Esophagus muscularis mucosa (tissue), 4 donors: ENCODE data around the gene CD2AP. TPM values are rescaled to one million over a fixed set of nuclear protein-coding genes. Genes with fewer than 3 reads are reported as not detected.
"Not testable (repeated sequence)": the region's sequence is repeated elsewhere in the genome, so short reads cannot be mapped to it uniquely, and the experiment has no call there.

Experiments
- DNase-seq: peaks from one replicate; pipeline ENCODE4 v3.0.0-alpha.2; 2017; ENCODE audit errors: extremely low spot score
- H3K27ac ChIP-seq, 4 donors: fragments of 200-600 bp; sonication (generic); replicated peaks in 1 of 4; 1 replicate in 3 of 4; 2 replicates in 1 of 4; pipeline ENCODE4 v1.5.1; 2016 to 2019; ENCODE audit warnings: mild to moderate bottlenecking in 1 of 4
- H3K27me3 ChIP-seq, 4 donors: fragments of 200-600 bp; sonication (generic); one replicate each; pipeline versions ENCODE4 v1.5.1 to v1.6.0; 2016 to 2019
- H3K36me3 ChIP-seq, 4 donors: fragments of 200-600 bp; sonication (generic); one replicate each; pipeline ENCODE4 v1.5.1; 2016 to 2019
- H3K4me1 ChIP-seq, 4 donors: fragments of 200-600 bp; sonication (generic); one replicate each; pipeline ENCODE4 v1.5.1; 2016 to 2019
- H3K4me3 ChIP-seq, 4 donors: fragments of 200-600 bp; sonication (generic); 1 replicate in 2 of 4; 2 replicates in 2 of 4; pipeline ENCODE4 v1.5.1; 2016 to 2019; ENCODE audit warnings: mild to moderate bottlenecking in 4 of 4, moderate library complexity in 1 of 4
- H3K9me3 ChIP-seq, 4 donors: fragments of 200-600 bp; sonication (generic); 1 replicate in 3 of 4; 2 replicates in 1 of 4; pipeline ENCODE4 v1.5.1; 2016 to 2019
- CTCF ChIP-seq, 3 experiments: fragments of 200-600 bp in 2 of 3; fragments of 450-650 bp in 1 of 3; sonication (generic) in 2 of 3; IDR thresholded peaks; one replicate each; pipeline ENCODE4 v1.5.1; 2017 to 2019; ENCODE audit warnings: antibody characterized with exemption in 3 of 3, mild to moderate bottlenecking in 2 of 3, moderate library complexity in 1 of 3
- EP300 ChIP-seq: sonication (generic); formaldehyde crosslinking; IDR thresholded peaks from one replicate; pipeline ENCODE4 v1.6.1; 2017; ENCODE audit warnings: antibody characterized with exemption
- POLR2A ChIP-seq: fragments of 450-650 bp; IDR thresholded peaks from one replicate; pipeline ENCODE4 v1.6.1; 2017; ENCODE audit warnings: antibody characterized with exemption, moderate library complexity, mild to moderate bottlenecking, low read depth
- POLR2AphosphoS5 ChIP-seq, 2 donors: sonication (generic); formaldehyde crosslinking; IDR thresholded peaks; one replicate each; pipeline ENCODE4 v1.6.1; 2017; ENCODE audit warnings: antibody characterized with exemption in 2 of 2
- WGBS: methylation state at CpG from one replicate; pipeline ENCODE4 v1.1.5; 2018; 5-methylcytosine and 5-hydroxymethylcytosine counted together
- intact Hi-C: fragments of 100-400 bp; cut with DNase I; formaldehyde crosslinking; loops from one replicate; pipeline ENCODE4 v1.15.1; 2023
- total RNA-seq, 4 donors: library from RNA; depleted of rRNA; stranded (reverse); fragments of >200 nt; gene quantifications; one replicate each; pipeline versions ENCODE4 v1.1.0 to v1.2.1, GENCODE V29; 2016

The CD2AP gene
- total RNA-seq, 4 donors from 2014 or later: 17.2 to 20.7 (median 20.0) TPM

- Histone ChIP-seq H3K36me3 (peaks cover 0 to 6% (median 5%) of the 10 kb centered on the region in 4 donors), H3K27ac (no peak overlapping the region), H3K4me3 (no peak overlapping the region), H3K9me3 (no peaks in the 10 kb centered on the region), H3K4me1 (no peaks in the 10 kb centered on the region), H3K27me3 (no peaks in the 10 kb centered on the region)
- intact Hi-C loops: no loop called here
- TF ChIP-seq CTCF (IDR thresholded peaks at IDR 0.05): no peak
- no peak for DNase-seq
- 98% methylated on average over 2 of the region's 2 CpGs for WGBS
These were observed 74.7 kb downstream of the CD2AP start for GRCh38 chr6:47552319-47552718.

GRCh38 chr6:47553243-47553642, 75.7 kb downstream of the CD2AP start:
- H3K4me1 ChIP-seq, H3K27me3 ChIP-seq, H3K4me3 ChIP-seq, H3K9me3 ChIP-seq, intact Hi-C loops, DNase-seq, H3K36me3 ChIP-seq, H3K27ac ChIP-seq: not testable (repeated sequence)
- WGBS: 95% methylated on average over 3 of the region's 3 CpGs

- H3K36me3 ChIP-seq, H3K27ac ChIP-seq, H3K4me3 ChIP-seq, intact Hi-C loops, DNase-seq, H3K4me1 ChIP-seq, H3K27me3 ChIP-seq, H3K9me3 ChIP-seq: not testable (repeated sequence)
- WGBS: 100% methylated on average over 6 of the region's 6 CpGs
These were observed 78.9 kb downstream of the CD2AP start for GRCh38 chr6:47556459-47556858.

- TF ChIP-seq POLR2A (no peak), EP300 (no peak), CTCF (IDR thresholded peaks at IDR 0.05) (no peak), POLR2AphosphoS5 (IDR thresholded peaks at IDR 0.05) (no peak)
- intact Hi-C loops: no loop called here
- no peak for DNase-seq
- Histone ChIP-seq H3K36me3 (no peaks in the 10 kb centered on the region), H3K4me1 (no peaks in the 10 kb centered on the region), H3K27me3 (no peaks in the 10 kb centered on the region), H3K4me3 (no peak overlapping the region), H3K9me3 (no peaks in the 10 kb centered on the region), H3K27ac (no peak overlapping the region)
- 95% methylated on average over 3 of the region's 3 CpGs for WGBS
These were observed 85.6 kb downstream of the CD2AP start for GRCh38 chr6:47563162-47563561.

GRCh38 chr6:47566602-47567001, 89.0 kb downstream of the CD2AP start:
- 99% methylated on average over 3 of the region's 3 CpGs for WGBS
- H3K27ac ChIP-seq, H3K36me3 ChIP-seq: not testable (repeated sequence)

GRCh38 chr6:47567586-47567985, 90.0 kb downstream of the CD2AP start:
- TF ChIP-seq EP300: no peak
- TF ChIP-seq POLR2A: no peak

More at GRCh38 chr6:47566602-47567001, 89.0 kb downstream of the CD2AP start:
- H3K4me1 ChIP-seq, intact Hi-C loops, DNase-seq, H3K9me3 ChIP-seq, H3K4me3 ChIP-seq, H3K27me3 ChIP-seq: not testable (repeated sequence)

GRCh38 chr6:47571488-47571887, 93.9 kb downstream of the CD2AP start:
- no peaks in the 10 kb centered on the region for H3K9me3 ChIP-seq
- peaks cover 0 to 9% (median 2%) of the 10 kb centered on the region in 4 donors for H3K36me3 ChIP-seq
- intact Hi-C loops: no loop called here
- DNase-seq: no peak
- no peak overlapping the region for H3K4me3 ChIP-seq
- H3K27me3 ChIP-seq: no peaks in the 10 kb centered on the region
- peaks cover 4 to 15% (median 9%) of the 10 kb centered on the region in 4 donors for H3K4me1 ChIP-seq
- no peak overlapping the region for H3K27ac ChIP-seq
- 88% methylated on average over 2 of the region's 2 CpGs for WGBS
- TF ChIP-seq POLR2A (no peak), POLR2AphosphoS5 (IDR thresholded peaks at IDR 0.05) (no peak), EP300 (no peak), CTCF (IDR thresholded peaks at IDR 0.05) (no peak)

More at GRCh38 chr6:47567586-47567985, 90.0 kb downstream of the CD2AP start:
- intact Hi-C loops: no loop called here
- 93% methylated on average over 1 of the region's 1 CpG for WGBS
- no peak overlapping the region for H3K4me3 ChIP-seq
- no peaks in the 10 kb centered on the region for H3K9me3 ChIP-seq
- peaks cover 4 to 11% (median 9%) of the 10 kb centered on the region in 4 donors for H3K4me1 ChIP-seq
- no peaks in the 10 kb centered on the region for H3K36me3 ChIP-seq
- no peaks in the 10 kb centered on the region for H3K27me3 ChIP-seq
- DNase-seq: no peak
- H3K27ac ChIP-seq: no peak overlapping the region
